Heart left ventricle (tissue), 13 donors: ENCODE results near the gene ARHGAP29.

Experiments used
- POLR2A ChIP-seq, 2 donors: fragments of 450-650 bp; IDR thresholded peaks; one replicate each; pipeline ENCODE4 v1.6.1; 2017; ENCODE audit warnings: antibody characterized with exemption in 2 of 2, mild to moderate bottlenecking in 2 of 2, moderate library complexity in 2 of 2
- TF ChIP-seq, protein P1 (sequence below), 12 donors: fragments of 200-600 bp; sonication (generic) in 4 of 12; IDR thresholded peaks; one replicate each; pipeline versions ENCODE4 v1.5.0 to v1.8.0; 2018 to 2022; ENCODE audit warnings: antibody characterized with exemption in 12 of 12, mild to moderate bottlenecking in 5 of 12
- donor health status: ischemic (EF 13 %, LVEDD 7.1; RV severe dilation, severe dysfunction).
- donor health status: DM: no; HTN: yes; CAD: no.
- donor health status: DM: no; HTN: no; CAD: no.
- donor health status: ischemic (EF 25% LVEDD 6.9; RV normal size, moderate dysfunction).
- donor health status: ischemic (EF 25% LVEDD 5.7; RV mildly dilated, moderate dysfunction).
- donor health status: ischemic (EF 35%, LVEDD 5.7; RV mildly dilated, moderate dysfunction).
- donor health status: nonischemic (EF 11% LVEDD 7.7; RV severe dilation, severe dysfunction).
- donor health status: DM: yes; HTN: yes; CAD: no.
- donor health status: PGD.
- donor health status: ischemic (EF 29% LVEDD 5.4; RV normal size, mild dysfunction).
- donor health status: nonischemic (EF 23%, LVEDD 6.1; RV moderate dilation, normal function).

DNA sequence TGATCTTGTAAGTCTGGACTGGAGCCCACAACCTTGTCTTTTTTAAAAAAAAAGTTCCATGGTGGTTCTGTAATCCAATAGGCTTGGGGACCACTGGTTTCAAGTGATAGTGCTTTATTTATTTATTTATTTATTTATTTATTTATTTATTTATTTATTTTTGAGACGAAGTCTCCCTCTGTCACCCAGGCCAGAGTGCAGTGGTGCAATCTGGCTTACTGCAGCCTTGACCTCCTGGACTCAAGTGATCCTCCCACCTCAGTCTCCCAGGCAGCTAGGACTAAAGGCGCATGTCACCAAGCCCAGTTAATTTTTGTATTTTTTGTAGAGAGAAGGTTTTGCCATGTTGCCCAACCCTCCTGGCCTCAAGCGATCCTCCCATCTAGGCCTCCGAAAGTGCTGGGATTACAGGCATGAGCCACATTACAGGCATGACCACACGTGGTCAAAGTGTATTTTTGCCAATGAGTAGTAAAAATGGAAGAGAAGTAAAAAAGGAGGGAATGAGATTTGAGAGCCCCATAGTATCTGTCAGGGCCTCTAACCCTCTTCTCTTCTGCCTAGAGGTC lies 44.8 kb upstream of the ARHGAP29 start:
- TF ChIP-seq, protein P1, sequence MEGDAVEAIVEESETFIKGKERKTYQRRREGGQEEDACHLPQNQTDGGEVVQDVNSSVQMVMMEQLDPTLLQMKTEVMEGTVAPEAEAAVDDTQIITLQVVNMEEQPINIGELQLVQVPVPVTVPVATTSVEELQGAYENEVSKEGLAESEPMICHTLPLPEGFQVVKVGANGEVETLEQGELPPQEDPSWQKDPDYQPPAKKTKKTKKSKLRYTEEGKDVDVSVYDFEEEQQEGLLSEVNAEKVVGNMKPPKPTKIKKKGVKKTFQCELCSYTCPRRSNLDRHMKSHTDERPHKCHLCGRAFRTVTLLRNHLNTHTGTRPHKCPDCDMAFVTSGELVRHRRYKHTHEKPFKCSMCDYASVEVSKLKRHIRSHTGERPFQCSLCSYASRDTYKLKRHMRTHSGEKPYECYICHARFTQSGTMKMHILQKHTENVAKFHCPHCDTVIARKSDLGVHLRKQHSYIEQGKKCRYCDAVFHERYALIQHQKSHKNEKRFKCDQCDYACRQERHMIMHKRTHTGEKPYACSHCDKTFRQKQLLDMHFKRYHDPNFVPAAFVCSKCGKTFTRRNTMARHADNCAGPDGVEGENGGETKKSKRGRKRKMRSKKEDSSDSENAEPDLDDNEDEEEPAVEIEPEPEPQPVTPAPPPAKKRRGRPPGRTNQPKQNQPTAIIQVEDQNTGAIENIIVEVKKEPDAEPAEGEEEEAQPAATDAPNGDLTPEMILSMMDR (IDR thresholded peaks at IDR 0.05), result no peak
- no peak for TF ChIP-seq POLR2A (IDR thresholded peaks at IDR 0.05)
